ENCODE data around the gene GGTA1. TPM values are rescaled to one million over a fixed set of nuclear protein-coding genes. Genes with fewer than 3 reads are reported as not detected.

The GGTA1 gene
- polyA plus RNA-seq, 1 donor from 2014 or later, result not detected

DNA sequence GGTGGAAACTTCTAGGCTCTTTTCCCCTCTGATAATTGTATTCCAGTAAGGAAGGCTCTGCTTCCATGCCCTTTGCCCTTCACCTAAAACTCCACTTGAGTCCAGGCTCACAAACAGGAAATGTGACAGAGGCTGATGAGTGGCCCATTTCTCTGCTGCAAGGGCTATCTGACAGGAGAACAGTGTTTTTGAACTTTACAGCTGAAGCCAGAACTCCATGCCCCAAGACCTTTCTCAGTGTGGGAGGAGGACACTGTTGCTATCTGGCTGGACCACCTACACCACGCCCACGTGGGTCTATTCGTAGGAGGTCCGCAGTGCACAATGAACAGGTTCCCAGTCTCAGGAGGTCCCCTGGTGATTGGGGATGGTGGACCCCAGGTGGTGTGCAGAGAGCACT lies 13.6 kb downstream of the GGTA1 start:
- Histone ChIP-seq H3K27me3 (ENCODE audit: insufficient read depth, low read depth, low read length) (no peaks in the 10 kb centered on the region), H3K79me2 (replicated peaks; ENCODE audit: insufficient read depth, low read length) (no peaks in the 10 kb centered on the region), H3K4me3 (ENCODE audit: low read length) (no peak overlapping the region), H4K20me1 (ENCODE audit: insufficient read depth) (no peaks in the 10 kb centered on the region), H3K4me2 (ENCODE audit: low read length) (no peak overlapping the region), H3K9me2 (ENCODE audit: insufficient read depth, low read length) (no peaks in the 10 kb centered on the region), H3K9ac (ENCODE audit: low read length) (no peak overlapping the region), H3K9me3 (ENCODE audit: low read length) (no peaks in the 10 kb centered on the region), H2AFZ (ENCODE audit: low read depth, low read length) (no peak overlapping the region), H3K27ac (ENCODE audit: low read length) (no peak overlapping the region), H3F3A (ENCODE audit: insufficient read depth, low read length, poor library complexity, severe bottlenecking) (no peaks in the 10 kb centered on the region), H3K36me3 (ENCODE audit: insufficient read depth, low read length) (no peaks in the 10 kb centered on the region)
- no peak for TF ChIP-seq RAD21 (conservative IDR thresholded peaks at IDR 0.05)
- no peak for TF ChIP-seq EZH2 (IDR thresholded peaks at IDR 0.05; ENCODE audit: borderline replicate concordance, insufficient read depth, low read length, poor library complexity, severe bottlenecking)
- TF ChIP-seq, protein P1, sequence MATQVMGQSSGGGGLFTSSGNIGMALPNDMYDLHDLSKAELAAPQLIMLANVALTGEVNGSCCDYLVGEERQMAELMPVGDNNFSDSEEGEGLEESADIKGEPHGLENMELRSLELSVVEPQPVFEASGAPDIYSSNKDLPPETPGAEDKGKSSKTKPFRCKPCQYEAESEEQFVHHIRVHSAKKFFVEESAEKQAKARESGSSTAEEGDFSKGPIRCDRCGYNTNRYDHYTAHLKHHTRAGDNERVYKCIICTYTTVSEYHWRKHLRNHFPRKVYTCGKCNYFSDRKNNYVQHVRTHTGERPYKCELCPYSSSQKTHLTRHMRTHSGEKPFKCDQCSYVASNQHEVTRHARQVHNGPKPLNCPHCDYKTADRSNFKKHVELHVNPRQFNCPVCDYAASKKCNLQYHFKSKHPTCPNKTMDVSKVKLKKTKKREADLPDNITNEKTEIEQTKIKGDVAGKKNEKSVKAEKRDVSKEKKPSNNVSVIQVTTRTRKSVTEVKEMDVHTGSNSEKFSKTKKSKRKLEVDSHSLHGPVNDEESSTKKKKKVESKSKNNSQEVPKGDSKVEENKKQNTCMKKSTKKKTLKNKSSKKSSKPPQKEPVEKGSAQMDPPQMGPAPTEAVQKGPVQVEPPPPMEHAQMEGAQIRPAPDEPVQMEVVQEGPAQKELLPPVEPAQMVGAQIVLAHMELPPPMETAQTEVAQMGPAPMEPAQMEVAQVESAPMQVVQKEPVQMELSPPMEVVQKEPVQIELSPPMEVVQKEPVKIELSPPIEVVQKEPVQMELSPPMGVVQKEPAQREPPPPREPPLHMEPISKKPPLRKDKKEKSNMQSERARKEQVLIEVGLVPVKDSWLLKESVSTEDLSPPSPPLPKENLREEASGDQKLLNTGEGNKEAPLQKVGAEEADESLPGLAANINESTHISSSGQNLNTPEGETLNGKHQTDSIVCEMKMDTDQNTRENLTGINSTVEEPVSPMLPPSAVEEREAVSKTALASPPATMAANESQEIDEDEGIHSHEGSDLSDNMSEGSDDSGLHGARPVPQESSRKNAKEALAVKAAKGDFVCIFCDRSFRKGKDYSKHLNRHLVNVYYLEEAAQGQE (IDR thresholded peaks at IDR 0.05; ENCODE audit: borderline replicate concordance), result no peak
- TF ChIP-seq TAF1 (IDR thresholded peaks at IDR 0.05; ENCODE audit: low read depth), result no peak
- TF ChIP-seq, protein P2, sequence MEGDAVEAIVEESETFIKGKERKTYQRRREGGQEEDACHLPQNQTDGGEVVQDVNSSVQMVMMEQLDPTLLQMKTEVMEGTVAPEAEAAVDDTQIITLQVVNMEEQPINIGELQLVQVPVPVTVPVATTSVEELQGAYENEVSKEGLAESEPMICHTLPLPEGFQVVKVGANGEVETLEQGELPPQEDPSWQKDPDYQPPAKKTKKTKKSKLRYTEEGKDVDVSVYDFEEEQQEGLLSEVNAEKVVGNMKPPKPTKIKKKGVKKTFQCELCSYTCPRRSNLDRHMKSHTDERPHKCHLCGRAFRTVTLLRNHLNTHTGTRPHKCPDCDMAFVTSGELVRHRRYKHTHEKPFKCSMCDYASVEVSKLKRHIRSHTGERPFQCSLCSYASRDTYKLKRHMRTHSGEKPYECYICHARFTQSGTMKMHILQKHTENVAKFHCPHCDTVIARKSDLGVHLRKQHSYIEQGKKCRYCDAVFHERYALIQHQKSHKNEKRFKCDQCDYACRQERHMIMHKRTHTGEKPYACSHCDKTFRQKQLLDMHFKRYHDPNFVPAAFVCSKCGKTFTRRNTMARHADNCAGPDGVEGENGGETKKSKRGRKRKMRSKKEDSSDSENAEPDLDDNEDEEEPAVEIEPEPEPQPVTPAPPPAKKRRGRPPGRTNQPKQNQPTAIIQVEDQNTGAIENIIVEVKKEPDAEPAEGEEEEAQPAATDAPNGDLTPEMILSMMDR (IDR thresholded peaks at IDR 0.05; ENCODE audit: poor library complexity, severe bottlenecking), result no peak
- no peak for TF ChIP-seq POLR2AphosphoS5 (IDR thresholded peaks at IDR 0.05)
- TF ChIP-seq SMC3 (conservative IDR thresholded peaks at IDR 0.05; ENCODE audit: poor library complexity), result no peak
- no peak for TF ChIP-seq EP300 (conservative IDR thresholded peaks at IDR 0.05; ENCODE audit: poor library complexity, severe bottlenecking)
- no peak for TF ChIP-seq MXI1 (conservative IDR thresholded peaks at IDR 0.05; ENCODE audit: poor library complexity, severe bottlenecking)

DNA sequence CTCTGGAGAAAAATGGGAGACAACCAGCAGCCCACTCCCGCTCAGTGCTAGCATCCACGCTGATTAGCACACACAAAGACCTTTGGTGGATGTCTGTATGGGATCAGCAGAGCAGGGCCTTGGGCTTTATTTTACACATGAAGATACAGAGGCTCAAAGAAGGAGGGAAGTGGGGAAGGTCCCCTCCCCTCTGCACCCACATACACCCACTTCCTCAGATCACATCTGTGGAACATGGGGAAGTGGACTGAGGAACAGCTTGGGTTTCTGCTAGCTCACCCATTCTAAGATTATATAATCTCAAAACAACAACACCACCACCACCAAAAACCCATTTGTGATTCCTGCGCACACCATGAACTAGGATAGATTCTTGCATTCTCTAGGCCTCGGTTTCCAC lies 14.0 kb downstream of the GGTA1 start:
- no peaks in the 10 kb centered on the region for H3K36me3 ChIP-seq (ENCODE audit: insufficient read depth, low read length)
- H3K9me3 ChIP-seq (ENCODE audit: low read length), result no peaks in the 10 kb centered on the region
- TF ChIP-seq SMC3 (conservative IDR thresholded peaks at IDR 0.05; ENCODE audit: poor library complexity) (no peak), EP300 (conservative IDR thresholded peaks at IDR 0.05; ENCODE audit: poor library complexity, severe bottlenecking) (no peak), RAD21 (conservative IDR thresholded peaks at IDR 0.05) (no peak), POLR2AphosphoS5 (IDR thresholded peaks at IDR 0.05) (no peak), MXI1 (conservative IDR thresholded peaks at IDR 0.05; ENCODE audit: poor library complexity, severe bottlenecking) (no peak), TAF1 (IDR thresholded peaks at IDR 0.05; ENCODE audit: low read depth) (no peak), EZH2 (IDR thresholded peaks at IDR 0.05; ENCODE audit: borderline replicate concordance, insufficient read depth, low read length, poor library complexity, severe bottlenecking) (no peak)
- TF ChIP-seq, protein P1 (IDR thresholded peaks at IDR 0.05; ENCODE audit: borderline replicate concordance), result no peak
- TF ChIP-seq, protein P2 (IDR thresholded peaks at IDR 0.05; ENCODE audit: poor library complexity, severe bottlenecking), result no peak
- H4K20me1 ChIP-seq (ENCODE audit: insufficient read depth), result no peaks in the 10 kb centered on the region
- H3F3A ChIP-seq (ENCODE audit: insufficient read depth, low read length, poor library complexity, severe bottlenecking), result no peaks in the 10 kb centered on the region
- no peak overlapping the region for H3K4me2 ChIP-seq (ENCODE audit: low read length)
- H3K27me3 ChIP-seq (ENCODE audit: insufficient read depth, low read depth, low read length), result no peaks in the 10 kb centered on the region
- H3K27ac ChIP-seq (ENCODE audit: low read length), result no peak overlapping the region
- no peak overlapping the region for H3K4me3 ChIP-seq (ENCODE audit: low read length)
- H2AFZ ChIP-seq (ENCODE audit: low read depth, low read length), result no peak overlapping the region
- no peaks in the 10 kb centered on the region for H3K79me2 ChIP-seq (replicated peaks; ENCODE audit: insufficient read depth, low read length)
- no peak overlapping the region for H3K9ac ChIP-seq (ENCODE audit: low read length)
- no peaks in the 10 kb centered on the region for H3K9me2 ChIP-seq (ENCODE audit: insufficient read depth, low read length)

All from neural cell (in vitro differentiated cells).